ENCODE measurements around the gene VPS41.

DNA sequence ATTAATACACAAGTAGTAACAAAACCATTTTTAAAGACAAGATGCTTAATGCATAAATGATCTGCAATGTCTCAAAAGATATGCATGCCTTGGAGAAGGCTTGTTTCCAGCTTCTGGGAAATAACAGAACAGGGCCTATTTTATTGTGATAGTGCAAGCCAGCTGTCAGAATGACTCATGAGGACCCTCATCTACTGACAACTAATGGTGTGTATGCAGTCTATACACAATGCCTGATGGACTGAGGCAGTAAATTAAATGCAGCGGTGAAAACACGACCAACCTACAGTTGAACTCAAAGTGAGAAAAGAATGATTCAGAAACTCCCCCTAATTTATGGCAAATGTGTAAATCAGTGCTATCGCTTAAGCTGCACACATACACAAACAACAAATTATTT is 46.3 kb downstream of the VPS41 start:
- TF ChIP-seq, protein P1, sequence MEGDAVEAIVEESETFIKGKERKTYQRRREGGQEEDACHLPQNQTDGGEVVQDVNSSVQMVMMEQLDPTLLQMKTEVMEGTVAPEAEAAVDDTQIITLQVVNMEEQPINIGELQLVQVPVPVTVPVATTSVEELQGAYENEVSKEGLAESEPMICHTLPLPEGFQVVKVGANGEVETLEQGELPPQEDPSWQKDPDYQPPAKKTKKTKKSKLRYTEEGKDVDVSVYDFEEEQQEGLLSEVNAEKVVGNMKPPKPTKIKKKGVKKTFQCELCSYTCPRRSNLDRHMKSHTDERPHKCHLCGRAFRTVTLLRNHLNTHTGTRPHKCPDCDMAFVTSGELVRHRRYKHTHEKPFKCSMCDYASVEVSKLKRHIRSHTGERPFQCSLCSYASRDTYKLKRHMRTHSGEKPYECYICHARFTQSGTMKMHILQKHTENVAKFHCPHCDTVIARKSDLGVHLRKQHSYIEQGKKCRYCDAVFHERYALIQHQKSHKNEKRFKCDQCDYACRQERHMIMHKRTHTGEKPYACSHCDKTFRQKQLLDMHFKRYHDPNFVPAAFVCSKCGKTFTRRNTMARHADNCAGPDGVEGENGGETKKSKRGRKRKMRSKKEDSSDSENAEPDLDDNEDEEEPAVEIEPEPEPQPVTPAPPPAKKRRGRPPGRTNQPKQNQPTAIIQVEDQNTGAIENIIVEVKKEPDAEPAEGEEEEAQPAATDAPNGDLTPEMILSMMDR (IDR thresholded peaks at IDR 0.05 in 8 of 11, conservative IDR thresholded peaks at IDR 0.05 in 3 of 11): no peak
- TF ChIP-seq POLR2AphosphoS5 (IDR thresholded peaks at IDR 0.05) (no peak), POLR2A (IDR thresholded peaks at IDR 0.05) (no peak)
